ENCODE data around the gene CALHM3.
A peak's percentile ranks its signal among the peaks of the same experiment; 100 is the strongest.

CALHM3 gene

GRCh38 chr10:103472005-103472404 is 7.0 kb downstream of the CALHM3 start:
- no peak for DNase-seq

GRCh38 chr10:103470761-103471653 is 8.0 kb downstream of the CALHM3 start:
- no peak for DNase-seq

GRCh38 chr10:103469201-103469600 is 9.8 kb downstream of the CALHM3 start:
- no peak for DNase-seq

- DNase-seq, result no peak
Measured at GRCh38 chr10:103467406-103467805, 11.6 kb downstream of the CALHM3 start.

- no peak for DNase-seq
Measured at GRCh38 chr10:103466734-103467133, 12.3 kb downstream of the CALHM3 start.

GRCh38 chr10:103465411-103466179 is 13.4 kb downstream of the CALHM3 start:
- DNase-seq, result no peak

GRCh38 chr10:103463499-103463898 is 15.5 kb downstream of the CALHM3 start:
- no peak for DNase-seq

GRCh38 chr10:103459615-103460014 is 19.4 kb downstream of the CALHM3 start:
- DNase-seq, result no peak

GRCh38 chr10:103458720-103459119 is 20.3 kb downstream of the CALHM3 start, which contains the start of gene CALHM1:
Gene CALHM1 (minus strand): TSS chr10:103458900. CDS start chr10:103458751, 149 bp downstream.
- peak; percentile 95 for DNase-seq

GRCh38 chr10:103457896-103458583 is 21.0 kb downstream of the CALHM3 start:
- DNase-seq, result no peak

GRCh38 chr10:103457176-103457712 is 21.8 kb downstream of the CALHM3 start:
- no peak for DNase-seq

GRCh38 chr10:103456074-103456660 is 22.9 kb downstream of the CALHM3 start:
- DNase-seq, result no peak

- DNase-seq, result no peak
Measured at GRCh38 chr10:103455235-103455634, 23.8 kb downstream of the CALHM3 start.

- peak; percentile 31 for DNase-seq
Measured at GRCh38 chr10:103454026-103454425, 25.0 kb downstream of the CALHM3 start.

GRCh38 chr10:103452506-103453230 is 26.4 kb downstream of the CALHM3 start:
- DNase-seq, result peak; percentile 48

GRCh38 chr10:103451831-103452505 is 27.1 kb downstream of the CALHM3 start, which contains the start of gene CALHM2:
Gene CALHM2 (minus strand): TSS chr10:103452370. CDS start chr10:103449941, 2,429 bp downstream.
- peak; percentile 85 for DNase-seq

- peak; percentile 60 for DNase-seq
Measured at GRCh38 chr10:103451091-103451813, 27.8 kb downstream of the CALHM3 start.

- no peak for DNase-seq
Measured at GRCh38 chr10:103450201-103450695, 28.8 kb downstream of the CALHM3 start.

- DNase-seq, result no peak
Measured at GRCh38 chr10:103449208-103450144, 29.6 kb downstream of the CALHM3 start.
